GM12875 (cell line): ENCODE results near the gene SENP8.

ENCODE experiments used
- H3K4me3 ChIP-seq: one replicate; pipeline ENCODE4 v1.5.1; 2011; ENCODE audit warnings: low read depth, low read length, control low read depth
- TF ChIP-seq, protein P1 (sequence below): IDR thresholded peaks from 2 replicates; pipeline ENCODE4 v1.5.1; 2011; ENCODE audit warnings: low read depth, mild to moderate bottlenecking, control low read depth, inconsistent platforms, low read length, moderate library complexity, borderline replicate concordance; ENCODE audit not compliant: insufficient read depth

The SENP8 gene

DNA sequence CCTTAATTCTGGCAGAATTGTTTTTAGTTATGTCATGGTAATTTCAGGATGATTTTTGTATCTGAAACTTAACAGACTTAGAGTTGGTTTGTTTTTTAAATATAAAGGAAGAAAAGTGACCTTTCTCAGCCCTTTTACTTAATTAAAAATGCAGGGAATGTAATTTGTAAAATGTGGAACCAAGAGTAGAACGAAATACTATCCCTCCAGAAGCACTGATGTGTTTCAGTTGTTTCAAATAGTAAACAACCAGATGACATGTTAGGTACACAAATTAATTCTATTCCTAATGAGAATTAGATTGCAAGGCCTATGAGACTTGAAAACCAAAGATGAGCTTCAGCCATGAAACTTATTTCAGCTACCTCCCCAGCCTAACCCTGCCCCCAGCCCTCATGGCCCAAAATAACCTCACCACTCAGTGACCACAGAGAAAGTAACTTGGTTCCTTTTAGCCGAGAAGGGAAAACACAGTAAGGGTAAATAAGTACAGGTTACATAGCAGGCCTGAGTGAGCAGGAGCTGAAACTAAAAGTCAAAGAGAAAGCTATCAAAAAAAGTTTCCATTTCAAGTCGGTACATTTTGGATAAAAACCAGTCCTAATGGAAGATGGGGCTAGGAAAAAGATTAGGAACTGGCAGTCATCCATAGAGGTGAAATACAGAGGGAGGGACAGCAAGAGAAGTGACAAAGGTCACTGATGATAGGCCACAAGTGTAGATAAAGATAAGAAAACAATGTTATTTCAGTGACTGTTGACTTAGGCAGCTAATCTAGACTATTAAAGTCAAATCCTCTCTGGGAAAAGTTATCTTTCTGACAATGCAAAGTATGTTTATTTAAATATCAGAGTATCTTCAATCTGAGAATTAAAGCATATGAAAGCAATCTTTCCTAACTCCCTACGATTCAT, 23.2 kb downstream of the SENP8 start:
- H3K4me3 ChIP-seq = no peak overlapping the region
- TF ChIP-seq, protein P1, sequence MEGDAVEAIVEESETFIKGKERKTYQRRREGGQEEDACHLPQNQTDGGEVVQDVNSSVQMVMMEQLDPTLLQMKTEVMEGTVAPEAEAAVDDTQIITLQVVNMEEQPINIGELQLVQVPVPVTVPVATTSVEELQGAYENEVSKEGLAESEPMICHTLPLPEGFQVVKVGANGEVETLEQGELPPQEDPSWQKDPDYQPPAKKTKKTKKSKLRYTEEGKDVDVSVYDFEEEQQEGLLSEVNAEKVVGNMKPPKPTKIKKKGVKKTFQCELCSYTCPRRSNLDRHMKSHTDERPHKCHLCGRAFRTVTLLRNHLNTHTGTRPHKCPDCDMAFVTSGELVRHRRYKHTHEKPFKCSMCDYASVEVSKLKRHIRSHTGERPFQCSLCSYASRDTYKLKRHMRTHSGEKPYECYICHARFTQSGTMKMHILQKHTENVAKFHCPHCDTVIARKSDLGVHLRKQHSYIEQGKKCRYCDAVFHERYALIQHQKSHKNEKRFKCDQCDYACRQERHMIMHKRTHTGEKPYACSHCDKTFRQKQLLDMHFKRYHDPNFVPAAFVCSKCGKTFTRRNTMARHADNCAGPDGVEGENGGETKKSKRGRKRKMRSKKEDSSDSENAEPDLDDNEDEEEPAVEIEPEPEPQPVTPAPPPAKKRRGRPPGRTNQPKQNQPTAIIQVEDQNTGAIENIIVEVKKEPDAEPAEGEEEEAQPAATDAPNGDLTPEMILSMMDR = no peak

DNA sequence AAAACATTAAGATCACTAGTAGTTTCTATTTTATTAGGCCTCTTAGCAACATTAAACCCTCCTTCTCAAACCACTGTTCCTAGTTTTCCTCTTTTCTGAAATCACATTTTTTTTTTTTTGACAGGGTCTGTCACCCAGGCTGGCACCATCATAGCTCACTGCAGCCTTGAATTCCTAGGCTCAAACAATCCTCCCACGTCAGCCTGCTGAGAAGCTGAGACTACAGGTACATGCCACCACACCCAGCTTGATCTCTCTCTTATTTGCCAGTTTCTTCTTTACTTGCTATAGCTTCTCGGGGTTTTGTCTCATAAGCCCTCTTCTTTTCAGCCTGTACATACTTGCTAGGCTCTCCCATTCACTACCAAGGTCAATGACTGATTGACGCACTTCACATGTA, 28.0 kb downstream of the SENP8 start:
- TF ChIP-seq, protein P1 = no peak
- no peak overlapping the region for H3K4me3 ChIP-seq

DNA sequence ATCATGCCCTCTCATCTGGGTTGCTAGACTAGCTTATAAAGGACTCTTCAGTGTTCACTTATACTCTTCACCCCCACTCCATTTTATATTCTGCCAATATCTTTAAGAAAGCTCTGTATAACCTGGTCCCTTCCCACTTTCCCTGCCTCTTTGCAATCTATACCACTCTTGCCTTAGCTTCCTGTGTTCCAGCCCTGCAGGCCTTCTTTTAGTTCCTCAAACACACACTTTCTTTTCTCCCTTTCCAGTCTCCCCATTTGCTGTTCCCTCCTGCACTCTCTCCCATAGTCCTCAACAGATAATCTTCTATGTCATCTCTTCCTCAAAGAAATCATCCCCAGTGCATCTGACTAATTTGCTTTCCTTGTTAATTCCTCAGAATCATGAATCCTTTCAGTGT, 28.7 kb downstream of the SENP8 start:
- H3K4me3 ChIP-seq = no peak overlapping the region
- TF ChIP-seq, protein P1 = no peak

DNA sequence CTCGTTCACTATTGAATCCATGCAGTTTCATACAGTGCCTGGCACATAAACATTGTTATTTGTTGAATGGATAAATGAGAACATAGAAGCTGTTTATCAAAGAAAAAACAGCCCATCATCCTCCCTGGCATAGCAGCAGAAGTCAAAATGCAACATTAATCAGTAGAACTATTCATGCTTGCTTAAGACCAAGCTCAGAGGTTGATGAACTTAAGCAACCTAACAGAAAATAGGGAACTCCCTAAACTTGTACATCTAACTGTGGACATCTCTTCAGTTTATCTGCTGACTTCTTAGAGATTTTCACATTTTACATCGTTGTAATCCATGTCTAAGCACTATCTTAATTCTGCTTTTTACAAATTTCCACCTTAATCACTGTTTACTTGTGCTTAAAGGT, 29.2 kb downstream of the SENP8 start:
- TF ChIP-seq, protein P1 = no peak
- no peak overlapping the region for H3K4me3 ChIP-seq

DNA sequence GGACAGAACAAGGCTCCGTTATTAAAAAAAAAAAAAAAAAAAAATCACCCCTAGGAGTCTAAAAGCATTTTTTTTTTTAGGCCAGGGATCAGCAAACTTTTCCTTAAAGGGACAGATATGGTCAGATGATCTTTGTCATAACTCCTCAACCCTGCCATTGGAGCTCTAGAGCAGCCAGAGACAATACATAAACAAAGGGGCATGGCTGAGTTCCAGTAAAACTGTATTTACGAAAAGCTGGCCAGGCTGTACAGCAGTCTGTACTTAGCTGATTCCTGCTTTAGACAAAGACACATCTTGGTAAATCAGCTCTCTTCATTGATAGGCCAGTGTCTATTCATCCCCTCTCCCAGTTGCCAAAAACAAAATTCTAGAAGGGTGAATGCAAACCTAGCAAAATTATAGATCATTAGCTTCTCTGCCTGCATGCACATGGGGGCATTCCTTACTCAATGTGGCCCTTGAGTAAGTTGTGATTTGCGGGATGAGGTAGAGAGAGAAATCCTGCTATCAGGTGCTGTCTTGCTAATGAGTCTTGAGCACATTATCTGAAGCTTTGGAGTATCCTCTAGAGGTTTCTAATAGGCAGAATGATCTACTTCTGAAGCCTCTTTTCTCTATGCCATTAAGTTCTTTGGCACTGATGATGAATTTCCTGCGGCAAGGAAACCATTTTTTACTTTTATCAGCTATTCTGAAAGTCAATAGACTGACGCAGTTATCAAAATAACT, 35.2 kb downstream of the SENP8 start:
- TF ChIP-seq, protein P1 = no peak

DNA sequence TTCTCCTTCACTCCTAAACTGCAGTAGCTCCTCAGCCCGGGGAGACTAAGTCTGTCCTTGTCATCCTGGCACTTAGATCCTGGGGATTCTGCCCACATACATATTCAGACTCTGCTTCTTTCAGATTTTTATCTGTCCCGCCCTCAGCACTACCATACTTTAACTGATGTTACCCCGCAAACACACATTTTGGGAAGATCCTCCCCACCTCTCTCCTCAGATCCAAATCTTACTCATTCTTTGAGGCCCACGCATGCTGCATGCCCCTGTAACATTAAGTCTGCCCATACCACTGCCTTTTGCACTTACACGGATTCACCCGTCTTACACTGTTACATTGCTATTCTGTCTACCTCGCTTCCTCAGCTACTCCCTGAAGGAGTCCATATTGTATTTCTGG, 36.1 kb downstream of the SENP8 start:
- TF ChIP-seq, protein P1 = no peak
- no peak overlapping the region for H3K4me3 ChIP-seq

More for the DNA sequence above, 35.2 kb downstream of the SENP8 start:
- H3K4me3 ChIP-seq = no peak overlapping the region
